ENCODE data around the gene IL17RA. TPM values are rescaled to one million over a fixed set of nuclear protein-coding genes. Genes with fewer than 3 reads are reported as not detected.
"Not testable (repeated sequence)": the region's sequence is repeated elsewhere in the genome, so short reads cannot be mapped to it uniquely, and the experiment has no call there.

IL17RA gene
- polyA plus RNA-seq, 3 donors: 4.3 to 6.4 (median 4.6) TPM

DNA sequence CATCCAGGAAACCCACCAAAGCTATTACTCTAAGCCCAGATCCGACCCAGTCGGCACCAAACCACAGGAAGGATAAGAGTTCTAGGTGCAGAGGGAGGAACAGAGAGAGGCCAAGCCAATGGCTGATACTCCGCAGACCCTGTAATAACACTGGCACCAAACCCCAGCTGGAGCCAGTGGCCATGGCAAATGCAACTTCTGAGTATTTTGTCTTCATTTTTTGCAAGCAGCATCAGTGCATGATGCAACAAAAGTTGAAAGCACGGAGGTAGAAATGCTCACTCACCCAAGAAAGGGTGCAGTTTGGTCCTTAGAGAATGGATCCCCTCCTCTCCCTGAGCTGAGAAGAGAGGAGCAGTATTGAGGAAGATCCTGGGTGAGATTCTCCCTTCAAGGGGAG is 33.5 kb downstream of the IL17RA start:
- DNase-seq (ENCODE audit: low read depth in 3 of 3, low spot score in 2 of 3): no peak

- DNase-seq (ENCODE audit: low read depth in 3 of 3, low spot score in 2 of 3): no peak
Measured at GRCh38 chr22:17119481-17120202, 34.8 kb downstream of the IL17RA start.

DNA sequence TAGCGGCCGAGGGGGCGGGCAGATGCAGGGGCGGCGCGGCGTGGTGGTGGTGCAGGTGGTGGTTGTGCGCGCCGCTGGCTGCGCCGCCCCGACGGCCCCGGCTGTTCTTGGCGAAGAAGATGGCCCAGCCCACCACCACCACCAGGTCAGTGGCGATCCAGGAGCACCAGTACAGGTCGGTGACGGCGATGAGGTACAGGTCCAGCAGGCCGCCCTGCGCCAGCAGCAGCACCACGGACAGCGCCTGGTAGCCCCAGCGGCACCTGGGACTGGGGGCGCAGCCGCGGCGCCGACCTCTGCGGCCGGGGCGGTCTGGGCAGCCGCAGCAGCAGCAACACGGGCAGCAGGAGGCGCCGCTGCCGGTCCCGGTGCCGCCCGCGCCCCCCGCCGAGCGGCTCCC is 35.5 kb downstream of the IL17RA start:
- peak in 1 of 3 donors; percentile 52 for DNase-seq (ENCODE audit: low read depth in 3 of 3, low spot score in 2 of 3)

DNA sequence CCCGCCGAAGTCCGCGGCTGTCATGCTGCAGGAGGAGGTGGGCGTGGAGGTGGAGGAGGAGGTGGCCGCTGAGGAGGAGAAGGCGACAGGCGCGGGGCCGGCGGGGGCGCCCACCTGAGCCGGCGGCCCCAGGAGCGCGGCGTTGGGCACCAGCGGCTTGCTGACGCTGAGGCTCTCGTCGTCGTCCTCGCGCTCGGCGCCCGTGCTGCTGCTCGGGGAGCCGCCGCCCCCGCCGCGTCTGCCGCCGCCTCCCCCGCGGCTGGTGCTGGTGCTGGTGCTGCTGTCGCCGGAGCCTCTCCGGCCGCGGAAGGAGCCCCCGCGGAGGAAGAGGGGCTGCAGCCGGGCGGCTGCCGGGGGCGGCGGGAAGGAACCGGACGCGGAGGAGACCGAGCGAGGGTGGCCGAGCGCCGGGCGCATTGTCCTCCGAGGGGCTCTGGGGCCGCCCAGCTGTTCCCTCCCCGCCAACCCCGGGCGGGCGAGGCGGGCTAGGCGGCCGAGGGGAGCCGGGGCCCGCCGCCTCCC is 36.0 kb downstream of the IL17RA start:
- DNase-seq (ENCODE audit: low read depth in 3 of 3, low spot score in 2 of 3): peak in 1 of 3 donors; percentile 23

- peak in 1 of 3 donors; percentile 45 for DNase-seq (ENCODE audit: low read depth in 3 of 3, low spot score in 2 of 3)
Measured at GRCh38 chr22:17121233-17122195, 36.7 kb downstream of the IL17RA start, which contains the start of gene TMEM121B. TSS of gene TMEM121B (minus strand) at chr22:17121360. CDS start at chr22:17121127, 233 bp downstream.

- DNase-seq (ENCODE audit: low read depth in 3 of 3, low spot score in 2 of 3): no peak
Measured at GRCh38 chr22:17130199-17130598, 45.4 kb downstream of the IL17RA start.

GRCh38 chr22:17131686-17132085 is 46.9 kb downstream of the IL17RA start:
- no peak for DNase-seq (ENCODE audit: low read depth in 3 of 3, low spot score in 2 of 3)

GRCh38 chr22:17132112-17132511 is 47.3 kb downstream of the IL17RA start:
- DNase-seq (ENCODE audit: low read depth in 3 of 3, low spot score in 2 of 3): no peak

DNA sequence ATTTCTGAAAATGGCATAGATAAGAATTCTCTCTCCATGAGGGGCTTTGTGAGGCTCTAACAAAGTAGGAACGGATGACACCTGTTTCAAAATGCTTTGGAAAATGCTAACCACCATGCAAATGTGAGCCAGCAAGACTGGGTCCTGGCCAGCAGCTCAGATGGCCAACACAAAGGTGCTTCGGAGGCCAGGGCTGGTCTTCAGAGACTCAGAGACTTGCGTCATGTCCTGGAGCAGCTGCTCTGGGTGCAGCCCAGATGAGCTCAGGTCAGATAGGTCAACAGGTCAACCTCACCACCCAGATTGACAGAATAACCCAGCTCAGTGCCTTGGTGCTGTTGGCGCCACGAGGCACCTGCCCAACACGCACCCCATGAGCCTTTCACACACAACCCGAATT is 48.3 kb downstream of the IL17RA start:
- no peak for DNase-seq (ENCODE audit: low read depth in 3 of 3, low spot score in 2 of 3)

DNA sequence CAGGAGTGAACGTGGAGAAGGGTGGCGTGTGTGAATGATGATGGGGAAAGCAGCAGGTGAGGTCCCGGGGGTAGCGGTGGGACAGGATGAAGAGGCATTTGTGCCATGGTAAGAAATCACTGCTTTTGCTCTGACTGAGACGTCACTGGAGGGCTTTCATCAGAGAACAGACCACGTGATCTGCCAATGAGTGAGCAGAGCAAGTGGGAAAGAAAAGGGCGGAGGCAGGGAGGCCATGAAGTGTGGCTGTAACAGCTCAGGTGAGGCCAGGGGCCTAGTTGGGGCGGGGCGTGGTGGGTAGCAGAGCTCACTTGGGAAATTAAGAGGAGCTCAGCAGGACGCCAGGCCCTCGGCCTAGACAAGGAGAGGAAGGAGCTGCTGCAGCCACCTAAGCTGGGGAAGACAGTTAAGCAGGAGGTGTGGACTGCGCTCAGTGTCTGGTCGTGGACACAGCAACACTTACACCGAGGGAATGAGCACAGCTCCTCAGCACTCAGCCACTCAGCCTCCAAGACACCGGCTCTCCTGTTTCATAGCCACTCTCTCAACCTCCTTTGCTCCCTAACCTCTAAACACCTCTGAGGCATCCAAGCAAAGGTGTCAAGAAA is 50.5 kb downstream of the IL17RA start:
- no peak for DNase-seq (ENCODE audit: low read depth in 3 of 3, low spot score in 2 of 3)

GRCh38 chr22:17137170-17137569 is 52.4 kb downstream of the IL17RA start:
- DNase-seq (ENCODE audit: low read depth in 3 of 3, low spot score in 2 of 3): no peak

- DNase-seq (ENCODE audit: low read depth in 3 of 3, low spot score in 2 of 3): no peak
Measured at GRCh38 chr22:17137861-17138425, 53.1 kb downstream of the IL17RA start.

DNA sequence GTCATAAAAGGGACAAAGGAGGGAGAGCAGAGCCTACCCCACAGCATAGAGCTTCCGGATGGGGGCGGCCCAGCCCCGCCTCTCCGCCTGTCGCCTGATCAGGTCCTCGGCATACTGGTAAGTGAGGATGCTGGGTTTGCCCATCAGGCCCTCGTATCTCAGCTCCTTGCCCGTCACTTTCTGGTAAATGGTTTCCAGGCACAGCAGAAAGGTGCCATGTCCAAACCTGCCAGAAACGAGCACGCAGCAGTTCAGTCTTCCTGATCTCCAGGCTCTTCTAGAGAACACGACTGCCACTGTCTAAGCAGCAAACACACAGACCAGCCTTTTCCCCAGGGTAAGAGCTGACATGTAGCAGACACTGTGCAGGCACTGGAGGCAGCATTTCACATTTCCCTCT is 53.7 kb downstream of the IL17RA start:
- DNase-seq (ENCODE audit: low read depth in 3 of 3, low spot score in 2 of 3): no peak

- DNase-seq (ENCODE audit: low read depth in 3 of 3, low spot score in 2 of 3): no peak
Measured at GRCh38 chr22:17140022-17140421, 55.2 kb downstream of the IL17RA start.

DNA sequence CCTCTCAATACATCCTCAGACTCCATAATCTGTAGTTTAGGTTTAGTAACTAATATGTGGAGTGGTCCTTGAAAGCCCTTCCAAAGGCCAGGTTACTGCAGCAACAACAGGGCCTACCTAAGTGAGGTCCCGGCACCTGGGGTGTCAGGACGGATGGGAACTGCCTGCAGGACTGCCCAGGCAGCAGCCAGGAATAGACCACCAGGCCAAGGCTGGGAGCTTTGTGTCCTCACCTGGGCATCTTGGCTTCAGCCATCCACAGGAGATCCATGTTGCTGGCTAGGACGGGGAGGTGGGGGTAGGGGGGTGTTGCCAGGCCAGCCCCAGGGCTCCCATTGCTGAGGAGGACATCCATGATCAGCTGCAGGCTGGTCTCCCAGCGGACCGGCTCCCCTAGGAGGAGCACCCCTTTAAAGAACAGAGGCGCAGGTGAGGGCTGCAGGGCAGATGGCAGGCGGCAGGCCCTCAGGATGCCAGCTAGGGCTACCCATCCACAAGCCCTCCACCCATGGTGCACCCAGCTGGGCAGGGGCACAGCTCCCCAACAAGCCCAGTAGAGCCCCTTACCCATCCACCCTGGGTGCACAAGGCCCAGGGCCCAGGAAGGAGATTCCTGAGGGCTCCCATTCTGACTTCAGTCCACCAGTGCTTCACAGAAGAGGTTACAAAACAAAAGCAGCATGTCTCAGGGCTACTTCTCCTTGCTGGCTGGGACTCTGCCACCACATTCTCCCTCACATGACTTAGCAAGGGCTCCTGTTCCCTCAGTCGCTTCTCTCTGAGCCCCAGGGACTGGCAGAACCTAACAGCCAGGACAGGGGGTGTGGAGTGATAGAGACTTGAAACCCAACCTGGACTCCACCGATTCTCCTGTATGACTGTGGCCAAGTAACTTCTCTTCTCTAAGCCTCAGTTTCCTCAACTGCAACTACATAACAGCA is 56.3 kb downstream of the IL17RA start:
- DNase-seq (ENCODE audit: low read depth in 3 of 3, low spot score in 2 of 3): no peak

DNA sequence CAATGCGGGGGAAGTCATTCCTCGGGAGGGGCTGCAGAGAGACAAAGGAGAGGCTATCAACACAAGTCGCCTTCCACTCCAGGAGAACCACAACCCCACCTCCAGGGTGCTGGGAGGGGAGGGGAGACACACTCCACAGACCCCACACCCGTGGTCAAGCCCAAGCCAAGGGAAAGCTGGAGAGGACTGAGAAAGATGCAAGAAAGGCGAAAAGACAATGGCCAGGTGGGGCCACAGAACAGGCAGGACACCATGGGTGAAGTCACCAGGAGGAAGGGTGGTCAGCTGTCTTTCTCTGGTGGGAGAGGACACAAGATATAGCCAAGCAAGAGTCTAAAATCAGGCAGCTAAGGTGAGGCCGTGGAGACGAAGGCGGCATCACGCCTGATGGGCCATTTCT is 58.3 kb downstream of the IL17RA start:
- no peak for DNase-seq (ENCODE audit: low read depth in 3 of 3, low spot score in 2 of 3)

GRCh38 chr22:17143826-17144225 is 59.0 kb downstream of the IL17RA start:
- no peak for DNase-seq (ENCODE audit: low read depth in 3 of 3, low spot score in 2 of 3)

DNA sequence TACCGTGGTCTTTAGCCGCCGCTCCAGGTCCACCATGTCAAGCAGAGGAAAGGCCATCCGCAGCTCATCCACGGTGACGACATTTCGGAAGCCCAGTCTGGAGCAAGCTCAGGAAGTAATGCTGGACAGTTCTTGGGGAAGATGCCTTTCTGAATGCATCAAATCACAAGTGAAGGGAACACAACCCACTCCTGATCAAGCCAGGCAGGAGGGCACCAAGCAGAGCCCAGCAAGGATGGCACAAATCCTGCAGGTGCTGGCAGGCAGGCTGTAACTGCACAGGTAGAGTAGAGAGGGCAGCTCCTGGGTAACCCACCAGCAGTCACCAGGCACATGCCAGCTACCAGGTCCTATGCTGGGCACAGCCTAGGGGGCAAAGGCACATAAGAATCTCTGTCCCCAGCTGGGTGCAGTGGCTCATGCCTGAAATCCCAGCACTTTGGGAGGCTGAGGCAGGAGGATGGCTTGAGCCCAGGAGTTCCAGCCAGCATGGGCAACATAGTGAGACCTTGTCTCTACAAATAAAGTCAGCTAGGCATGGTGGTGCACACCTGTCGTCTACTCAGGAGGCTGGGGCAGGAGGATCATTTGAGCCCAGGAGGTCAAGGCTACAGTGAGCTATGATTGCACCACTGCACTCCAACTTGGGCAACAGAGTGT is 60.4 kb downstream of the IL17RA start:
- DNase-seq (ENCODE audit: low read depth in 3 of 3, low spot score in 2 of 3): no peak

GRCh38 chr22:17147458-17147857 is 62.7 kb downstream of the IL17RA start:
- not testable (repeated sequence) for DNase-seq (ENCODE audit: low read depth in 3 of 3, low spot score in 2 of 3)

Data from right renal cortex interstitium (tissue), 3 donors.